Midbrain (tissue), 1 donor: ENCODE data around the gene VPS8.
"Not testable (repeated sequence)": the region's sequence is repeated elsewhere in the genome, so short reads cannot be mapped to it uniquely, and the experiment has no call there.

Experiments used
- DNase-seq: peaks from one replicate; lab custom pipeline; 2025; lab: John Stamatoyannopoulos, UW

Gene VPS8

GRCh38 chr3:184872200-184872599, 60.2 kb downstream of the VPS8 start:
- no peak for DNase-seq

- DNase-seq, result no peak
Observed at GRCh38 chr3:184873141-184873540, 61.2 kb downstream of the VPS8 start.

- DNase-seq, result peak; percentile 9
Observed at GRCh38 chr3:184874709-184875644, 63.0 kb downstream of the VPS8 start.

- DNase-seq, result no peak
Observed at GRCh38 chr3:184880276-184881019, 68.5 kb downstream of the VPS8 start.

GRCh38 chr3:184884359-184885017, 72.5 kb downstream of the VPS8 start:
- DNase-seq, result no peak

GRCh38 chr3:184885112-184885511, 73.1 kb downstream of the VPS8 start:
- no peak for DNase-seq

- DNase-seq, result no peak
Observed at GRCh38 chr3:184887574-184887973, 75.6 kb downstream of the VPS8 start.

GRCh38 chr3:184889312-184889904, 77.4 kb downstream of the VPS8 start:
- DNase-seq, result no peak

GRCh38 chr3:184894051-184894450, 82.1 kb downstream of the VPS8 start:
- DNase-seq, result no peak

- no peak for DNase-seq
Observed at GRCh38 chr3:184895350-184895749, 83.4 kb downstream of the VPS8 start.

- no peak for DNase-seq
Observed at GRCh38 chr3:184896336-184896735, 84.4 kb downstream of the VPS8 start.

GRCh38 chr3:184899953-184900595, 88.1 kb downstream of the VPS8 start:
- no peak for DNase-seq

- DNase-seq, result not testable (repeated sequence)
Observed at GRCh38 chr3:184907031-184907430, 95.1 kb downstream of the VPS8 start.

- peak; percentile 74 for DNase-seq
Observed at GRCh38 chr3:184907681-184908649, 96.0 kb downstream of the VPS8 start.

GRCh38 chr3:184908859-184909258, 96.9 kb downstream of the VPS8 start:
- DNase-seq, result no peak

GRCh38 chr3:184910664-184911063, 98.7 kb downstream of the VPS8 start:
- no peak for DNase-seq

GRCh38 chr3:184911570-184911969, 99.6 kb downstream of the VPS8 start:
- DNase-seq, result no peak

GRCh38 chr3:184912163-184912562, 100.2 kb downstream of the VPS8 start:
- DNase-seq, result no peak

GRCh38 chr3:184914628-184915027, 102.7 kb downstream of the VPS8 start:
- DNase-seq, result no peak

GRCh38 chr3:184918750-184919149, 106.8 kb downstream of the VPS8 start:
- no peak for DNase-seq
